IMR-90 (cell line): ENCODE measurements around the gene KRT8.

ENCODE experiments used
- BHLHE40 ChIP-seq: fragments of 150-350 bp; IDR thresholded peaks from 2 replicates; pipeline ENCODE4 v1.6.1; 2016; ENCODE audit warnings: mild to moderate bottlenecking, low read depth, low read length
- CEBPB ChIP-seq: IDR thresholded peaks from 2 replicates; pipeline ENCODE4 v1.6.1; 2012; ENCODE audit warnings: low read depth, low read length, improper control_type of control experiment
- POLR2A ChIP-seq: IDR thresholded peaks from 2 replicates; pipeline ENCODE4 v1.6.1; 2012; ENCODE audit warnings: mild to moderate bottlenecking, low read depth, low read length
- RAD21 ChIP-seq: IDR thresholded peaks from 2 replicates; pipeline ENCODE4 v1.6.1; 2012; ENCODE audit warnings: low read length, improper control_type of control experiment
- RCOR1 ChIP-seq: IDR thresholded peaks from 2 replicates; pipeline ENCODE4 v1.6.1; 2012; ENCODE audit warnings: mild to moderate bottlenecking, low read length, improper control_type of control experiment; ENCODE audit not compliant: insufficient replicate concordance
- TF ChIP-seq, protein P1 (sequence below): conservative IDR thresholded peaks from 2 replicates; pipeline ENCODE4 v1.5.1; 2012; ENCODE audit warnings: mild to moderate bottlenecking, low read depth, low read length, improper control_type of control experiment

DNA sequence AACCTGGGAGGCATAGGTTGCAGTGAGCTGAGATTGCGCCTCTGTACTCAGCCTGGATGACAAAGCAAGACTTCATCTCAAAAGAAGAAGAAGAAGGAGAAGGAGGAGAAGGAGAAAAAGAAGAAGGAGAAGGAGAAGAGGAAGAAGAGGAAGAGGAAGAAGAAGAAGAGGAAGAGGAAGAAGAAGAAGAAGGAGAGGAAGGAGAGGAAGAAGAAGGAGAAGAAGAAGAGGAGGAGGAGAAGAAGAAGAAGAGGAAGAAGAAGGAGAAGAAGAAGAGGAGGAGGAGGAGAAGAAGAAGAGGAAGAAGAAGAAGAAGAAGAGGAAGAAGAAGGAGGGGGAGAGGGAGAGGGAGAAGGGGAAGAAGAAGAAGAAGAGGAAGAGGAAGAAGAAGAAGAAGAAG lies 12.9 kb upstream of the KRT8 start:
- TF ChIP-seq RCOR1 (no peak), RAD21 (no peak), POLR2A (no peak), CEBPB (no peak), BHLHE40 (no peak)
- TF ChIP-seq, protein P1, sequence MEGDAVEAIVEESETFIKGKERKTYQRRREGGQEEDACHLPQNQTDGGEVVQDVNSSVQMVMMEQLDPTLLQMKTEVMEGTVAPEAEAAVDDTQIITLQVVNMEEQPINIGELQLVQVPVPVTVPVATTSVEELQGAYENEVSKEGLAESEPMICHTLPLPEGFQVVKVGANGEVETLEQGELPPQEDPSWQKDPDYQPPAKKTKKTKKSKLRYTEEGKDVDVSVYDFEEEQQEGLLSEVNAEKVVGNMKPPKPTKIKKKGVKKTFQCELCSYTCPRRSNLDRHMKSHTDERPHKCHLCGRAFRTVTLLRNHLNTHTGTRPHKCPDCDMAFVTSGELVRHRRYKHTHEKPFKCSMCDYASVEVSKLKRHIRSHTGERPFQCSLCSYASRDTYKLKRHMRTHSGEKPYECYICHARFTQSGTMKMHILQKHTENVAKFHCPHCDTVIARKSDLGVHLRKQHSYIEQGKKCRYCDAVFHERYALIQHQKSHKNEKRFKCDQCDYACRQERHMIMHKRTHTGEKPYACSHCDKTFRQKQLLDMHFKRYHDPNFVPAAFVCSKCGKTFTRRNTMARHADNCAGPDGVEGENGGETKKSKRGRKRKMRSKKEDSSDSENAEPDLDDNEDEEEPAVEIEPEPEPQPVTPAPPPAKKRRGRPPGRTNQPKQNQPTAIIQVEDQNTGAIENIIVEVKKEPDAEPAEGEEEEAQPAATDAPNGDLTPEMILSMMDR = no peak
